Vagina (tissue), 2 donors: ENCODE results near the gene TAGLN3.

ENCODE experiments used
- POLR2A ChIP-seq, 2 donors: fragments of 450-650 bp; IDR thresholded peaks; one replicate each; pipeline ENCODE4 v1.6.1; 2017; ENCODE audit warnings: antibody characterized with exemption in 2 of 2, mild to moderate bottlenecking in 2 of 2, moderate library complexity in 2 of 2
- POLR2AphosphoS5 ChIP-seq, 2 donors: sonication (generic); formaldehyde crosslinking; IDR thresholded peaks; one replicate each; pipeline ENCODE4 v1.9.0; 2017; ENCODE audit warnings: antibody characterized with exemption in 2 of 2, mild to moderate bottlenecking in 2 of 2, low read depth in 1 of 2; ENCODE audit not compliant: insufficient read depth in 1 of 2
- TF ChIP-seq, protein P1 (sequence below), 3 experiments: fragments of 450-650 bp in 2 of 3; fragments of 200-600 bp in 1 of 3; sonication (generic) in 1 of 3; IDR thresholded peaks; one replicate each; pipeline ENCODE4 v1.5.1; 2017 to 2019; ENCODE audit warnings: antibody characterized with exemption in 3 of 3, mild to moderate bottlenecking in 2 of 3, moderate library complexity in 2 of 3

- TF ChIP-seq, protein P1, sequence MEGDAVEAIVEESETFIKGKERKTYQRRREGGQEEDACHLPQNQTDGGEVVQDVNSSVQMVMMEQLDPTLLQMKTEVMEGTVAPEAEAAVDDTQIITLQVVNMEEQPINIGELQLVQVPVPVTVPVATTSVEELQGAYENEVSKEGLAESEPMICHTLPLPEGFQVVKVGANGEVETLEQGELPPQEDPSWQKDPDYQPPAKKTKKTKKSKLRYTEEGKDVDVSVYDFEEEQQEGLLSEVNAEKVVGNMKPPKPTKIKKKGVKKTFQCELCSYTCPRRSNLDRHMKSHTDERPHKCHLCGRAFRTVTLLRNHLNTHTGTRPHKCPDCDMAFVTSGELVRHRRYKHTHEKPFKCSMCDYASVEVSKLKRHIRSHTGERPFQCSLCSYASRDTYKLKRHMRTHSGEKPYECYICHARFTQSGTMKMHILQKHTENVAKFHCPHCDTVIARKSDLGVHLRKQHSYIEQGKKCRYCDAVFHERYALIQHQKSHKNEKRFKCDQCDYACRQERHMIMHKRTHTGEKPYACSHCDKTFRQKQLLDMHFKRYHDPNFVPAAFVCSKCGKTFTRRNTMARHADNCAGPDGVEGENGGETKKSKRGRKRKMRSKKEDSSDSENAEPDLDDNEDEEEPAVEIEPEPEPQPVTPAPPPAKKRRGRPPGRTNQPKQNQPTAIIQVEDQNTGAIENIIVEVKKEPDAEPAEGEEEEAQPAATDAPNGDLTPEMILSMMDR (IDR thresholded peaks at IDR 0.05), result no peak
- TF ChIP-seq POLR2AphosphoS5 (IDR thresholded peaks at IDR 0.05; ENCODE audit: insufficient read depth in 1 of 2, low read depth in 1 of 2) (no peak), POLR2A (IDR thresholded peaks at IDR 0.05) (no peak)
These were observed 37.1 kb upstream of the TAGLN3 start for GRCh38 chr3:111961461-111962164.
